Right atrium auricular region (tissue), 2 donors: Measurements from ENCODE around the gene KCNIP4. TPM values are rescaled to one million over a fixed set of nuclear protein-coding genes. Genes with fewer than 3 reads are reported as not detected.

Experiments
- DNase-seq: peaks from one replicate; pipeline ENCODE4 v3.0.0-alpha.2; 2019; ENCODE audit warnings: low spot score
- H3K27ac ChIP-seq, 2 donors: fragments of 200-600 bp; sonication (generic); 1 replicate in 1 of 2; 2 replicates in 1 of 2; pipeline ENCODE4 v1.5.1; 2016 to 2019
- H3K27me3 ChIP-seq, 2 donors: fragments of 200-600 bp; sonication (generic); one replicate each; pipeline versions ENCODE4 v1.5.1 to v1.6.0; 2017 to 2019
- H3K36me3 ChIP-seq: fragments of 200-600 bp; sonication (generic); one replicate; pipeline ENCODE4 v1.5.1; 2016
- H3K4me1 ChIP-seq, 2 donors: fragments of 200-600 bp; sonication (generic); one replicate each; pipeline versions ENCODE4 v1.5.1 to v1.6.0; 2017 to 2019
- H3K4me3 ChIP-seq, 2 donors: fragments of 200-600 bp; sonication (generic); 1 replicate in 1 of 2; 2 replicates in 1 of 2; pipeline ENCODE4 v1.5.1; 2017 to 2019; ENCODE audit warnings: mild to moderate bottlenecking in 1 of 2, moderate library complexity in 1 of 2
- H3K9me3 ChIP-seq, 2 donors: fragments of 200-600 bp; sonication (generic); one replicate each; pipeline ENCODE4 v1.5.1; 2019
- total RNA-seq, 2 donors: library from RNA; depleted of rRNA; stranded (reverse); fragments of >200 nt; gene quantifications; one replicate each; pipeline ENCODE4 v1.1.0, GENCODE V29; 2016
- TF ChIP-seq, protein P1 (sequence below), 2 donors: fragments of 200-600 bp; sonication (generic); IDR thresholded peaks; one replicate each; pipeline ENCODE4 v1.5.1; 2019; ENCODE audit warnings: antibody characterized with exemption in 2 of 2

KCNIP4 gene
- total RNA-seq, 2 donors from 2014 or later: not detected

DNA sequence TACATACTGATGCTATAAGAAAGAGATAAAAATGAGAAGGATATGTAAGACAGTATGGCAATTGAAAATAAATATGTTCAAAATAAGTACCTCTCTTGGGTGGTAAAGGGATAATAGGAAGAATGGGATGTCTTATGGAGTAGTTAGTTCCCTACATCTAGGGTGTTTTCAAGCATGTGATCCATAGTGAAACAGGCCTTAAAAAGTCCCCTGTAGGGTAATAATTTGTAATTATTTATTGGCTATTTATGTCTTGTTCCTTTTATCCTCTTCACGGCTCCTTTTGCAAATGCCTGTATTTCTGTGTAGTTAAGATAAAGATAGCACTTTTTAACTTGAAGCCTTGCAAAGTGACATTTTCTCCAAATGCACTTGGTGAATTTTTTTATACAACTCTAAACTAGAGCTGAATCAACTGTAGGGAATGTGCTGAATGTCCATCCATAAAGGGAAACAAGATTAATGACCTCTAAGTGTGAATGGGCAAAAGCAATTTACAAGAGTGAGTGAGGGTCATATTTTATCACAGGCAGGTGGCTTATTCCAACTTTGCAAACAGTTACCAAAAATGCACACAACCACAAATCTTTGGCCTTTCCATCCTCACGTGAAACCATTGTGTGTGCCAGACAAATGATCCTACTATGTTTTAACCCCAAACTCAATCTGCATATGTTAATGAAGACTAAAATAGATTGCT, 299.0 kb downstream of the KCNIP4 start:
- no peak for DNase-seq
- Histone ChIP-seq H3K36me3 (no peaks in the 10 kb centered on the region), H3K27me3 (no peaks in the 10 kb centered on the region), H3K9me3 (no peaks in the 10 kb centered on the region), H3K4me3 (no peak overlapping the region), H3K4me1 (no peaks in the 10 kb centered on the region), H3K27ac (no peak overlapping the region)
- TF ChIP-seq, protein P1, sequence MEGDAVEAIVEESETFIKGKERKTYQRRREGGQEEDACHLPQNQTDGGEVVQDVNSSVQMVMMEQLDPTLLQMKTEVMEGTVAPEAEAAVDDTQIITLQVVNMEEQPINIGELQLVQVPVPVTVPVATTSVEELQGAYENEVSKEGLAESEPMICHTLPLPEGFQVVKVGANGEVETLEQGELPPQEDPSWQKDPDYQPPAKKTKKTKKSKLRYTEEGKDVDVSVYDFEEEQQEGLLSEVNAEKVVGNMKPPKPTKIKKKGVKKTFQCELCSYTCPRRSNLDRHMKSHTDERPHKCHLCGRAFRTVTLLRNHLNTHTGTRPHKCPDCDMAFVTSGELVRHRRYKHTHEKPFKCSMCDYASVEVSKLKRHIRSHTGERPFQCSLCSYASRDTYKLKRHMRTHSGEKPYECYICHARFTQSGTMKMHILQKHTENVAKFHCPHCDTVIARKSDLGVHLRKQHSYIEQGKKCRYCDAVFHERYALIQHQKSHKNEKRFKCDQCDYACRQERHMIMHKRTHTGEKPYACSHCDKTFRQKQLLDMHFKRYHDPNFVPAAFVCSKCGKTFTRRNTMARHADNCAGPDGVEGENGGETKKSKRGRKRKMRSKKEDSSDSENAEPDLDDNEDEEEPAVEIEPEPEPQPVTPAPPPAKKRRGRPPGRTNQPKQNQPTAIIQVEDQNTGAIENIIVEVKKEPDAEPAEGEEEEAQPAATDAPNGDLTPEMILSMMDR (IDR thresholded peaks at IDR 0.05): no peak

DNA sequence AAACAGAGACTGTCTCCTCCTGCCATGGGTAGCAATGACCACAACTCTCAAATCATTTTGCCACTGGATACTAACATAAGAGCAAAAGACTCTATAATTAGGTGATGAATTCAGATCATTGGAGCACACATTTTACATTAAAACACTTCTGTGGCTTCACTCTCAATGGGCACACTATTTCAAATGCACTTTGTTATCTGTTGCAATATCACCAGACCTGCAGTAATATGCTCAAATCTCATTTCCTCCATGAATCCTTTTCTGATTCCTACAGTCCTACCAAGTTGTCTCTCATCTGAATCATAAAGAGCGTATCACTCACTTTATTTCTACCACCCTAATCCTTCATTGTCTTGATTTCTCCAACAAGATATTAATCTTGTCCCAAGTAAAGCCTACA, 302.8 kb downstream of the KCNIP4 start:
- H3K4me1 ChIP-seq: no peaks in the 10 kb centered on the region
- no peaks in the 10 kb centered on the region for H3K36me3 ChIP-seq
- TF ChIP-seq, protein P1 (IDR thresholded peaks at IDR 0.05): no peak
- H3K9me3 ChIP-seq: no peaks in the 10 kb centered on the region
- no peak for DNase-seq
- H3K27me3 ChIP-seq: no peaks in the 10 kb centered on the region
- H3K27ac ChIP-seq: no peak overlapping the region
- no peak overlapping the region for H3K4me3 ChIP-seq

DNA sequence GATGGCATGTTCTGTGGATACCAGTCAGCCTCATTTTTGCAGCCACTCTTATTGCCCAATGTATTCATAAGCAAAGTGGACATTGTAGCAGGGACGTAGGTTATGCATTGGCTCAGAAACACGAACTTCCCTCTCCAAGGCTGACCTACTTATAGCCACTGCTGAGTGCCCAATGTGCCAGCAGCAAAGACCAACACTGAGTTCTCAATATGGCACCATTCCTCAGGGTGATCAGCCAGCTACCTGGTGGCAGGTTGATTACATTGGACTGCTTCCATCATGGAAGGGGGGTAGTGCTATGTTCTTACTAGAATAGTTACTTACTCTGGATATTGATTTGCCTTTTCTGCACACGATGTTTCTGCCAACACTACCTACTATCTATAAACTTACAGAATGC, 306.9 kb downstream of the KCNIP4 start:
- Histone ChIP-seq H3K4me3 (no peak overlapping the region), H3K36me3 (no peaks in the 10 kb centered on the region), H3K27ac (no peak overlapping the region), H3K27me3 (no peaks in the 10 kb centered on the region), H3K9me3 (no peaks in the 10 kb centered on the region), H3K4me1 (no peaks in the 10 kb centered on the region)
- TF ChIP-seq, protein P1 (IDR thresholded peaks at IDR 0.05): no peak
- DNase-seq: no peak

DNA sequence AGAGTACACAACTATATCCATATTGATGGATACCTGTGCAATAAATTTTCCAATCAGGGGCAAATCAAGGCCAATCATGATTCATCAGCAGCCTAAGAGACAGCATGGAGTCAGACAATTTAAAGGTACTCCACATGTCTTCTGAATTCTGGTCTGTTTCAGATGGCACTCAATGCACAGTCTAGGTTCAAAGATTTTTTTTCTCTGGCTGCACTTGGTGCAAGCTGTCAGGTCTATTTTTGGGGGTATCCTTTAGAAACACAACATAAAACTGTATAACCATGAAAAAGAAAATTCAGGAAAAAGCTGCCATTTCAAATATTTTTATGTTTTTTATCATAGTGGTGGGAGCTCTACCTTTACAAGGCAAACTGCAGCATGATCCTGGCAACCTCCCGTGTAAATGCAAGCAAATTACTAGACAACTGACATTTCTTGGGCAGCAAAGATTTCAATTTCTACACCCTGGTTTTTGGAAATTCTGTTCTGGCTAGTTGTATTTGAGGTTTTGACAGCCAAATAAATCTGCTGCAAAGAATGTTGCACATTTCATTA, 310.3 kb downstream of the KCNIP4 start:
- Histone ChIP-seq H3K9me3 (no peaks in the 10 kb centered on the region), H3K27ac (no peak overlapping the region), H3K4me1 (no peaks in the 10 kb centered on the region), H3K27me3 (no peaks in the 10 kb centered on the region), H3K36me3 (no peaks in the 10 kb centered on the region), H3K4me3 (no peak overlapping the region)
- no peak for DNase-seq
- TF ChIP-seq, protein P1 (IDR thresholded peaks at IDR 0.05): no peak

DNA sequence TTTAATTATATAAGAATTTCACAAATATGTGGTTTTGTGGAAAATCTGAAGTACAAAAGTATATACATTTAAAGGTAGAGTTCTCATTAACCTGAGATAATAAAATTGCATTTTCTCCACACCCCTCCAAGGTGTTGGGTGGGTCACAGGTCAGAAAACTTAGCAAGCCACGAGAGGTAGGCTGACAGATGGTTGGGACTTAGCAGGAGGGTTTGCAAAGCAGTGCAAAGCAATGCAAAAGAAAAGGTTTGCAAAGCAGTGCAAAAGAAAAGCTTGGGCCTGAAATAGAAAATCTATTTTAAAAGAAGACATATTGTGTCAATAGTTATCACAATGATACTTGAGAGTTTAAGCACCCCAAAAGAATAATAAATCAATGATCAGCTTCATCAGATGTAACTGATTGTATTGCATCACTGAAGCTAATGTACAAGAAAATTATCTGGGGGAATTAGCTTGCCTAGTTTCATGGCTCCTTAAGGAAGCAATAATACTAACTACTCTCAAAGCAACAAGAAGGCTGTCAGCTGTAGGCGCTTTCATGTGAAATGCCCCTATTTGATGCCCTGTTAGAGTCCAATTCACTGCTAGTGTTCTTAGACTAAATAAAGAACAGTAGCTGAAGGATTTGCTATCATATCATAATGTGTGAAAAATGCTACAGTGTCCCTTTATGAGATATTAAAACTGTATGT, 319.5 kb downstream of the KCNIP4 start:
- H3K4me1 ChIP-seq: no peaks in the 10 kb centered on the region
- H3K9me3 ChIP-seq: no peaks in the 10 kb centered on the region

More for the DNA sequence above, 319.5 kb downstream of the KCNIP4 start:
- Histone ChIP-seq H3K36me3 (no peaks in the 10 kb centered on the region), H3K4me3 (no peak overlapping the region), H3K27me3 (no peaks in the 10 kb centered on the region), H3K27ac (no peak overlapping the region)
- DNase-seq: no peak
- TF ChIP-seq, protein P1 (IDR thresholded peaks at IDR 0.05): no peak
